Measurements from ENCODE around the gene CCN6. TPM values are rescaled to one million over a fixed set of nuclear protein-coding genes. Genes with fewer than 3 reads are reported as not detected.

The CCN6 gene
- total and polyA plus RNA-seq, 3 donors from 2014 or later = 0.99 to 6.8 (median 3.5) TPM

DNA sequence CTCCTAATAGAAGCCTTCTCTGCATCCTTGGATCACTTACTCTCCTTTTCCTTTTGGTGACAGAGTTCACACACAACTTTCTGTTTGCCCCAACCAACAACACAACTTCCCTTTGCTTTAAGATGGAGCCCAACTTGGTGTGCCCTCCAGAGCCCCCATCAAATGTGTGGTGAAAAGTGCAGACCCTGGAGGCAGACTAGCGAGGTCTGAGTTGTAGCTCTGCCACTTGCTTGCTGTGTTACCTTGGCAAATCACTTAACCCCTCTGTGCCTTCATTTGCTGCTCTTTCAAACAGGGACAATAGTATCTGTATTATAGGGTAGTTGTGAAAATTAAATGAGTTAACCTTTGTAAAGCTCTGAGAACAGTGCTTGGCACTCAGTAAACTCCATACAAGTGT is 34.3 kb upstream of the CCN6 start:
- Histone ChIP-seq H3K4me3 (no peak overlapping the region), H3K27me3 (no peaks in the 10 kb centered on the region), H3K36me3 (ENCODE audit: low read depth, missing control alignments) (no peaks in the 10 kb centered on the region), H3K4me1 (peaks cover 3% of the 10 kb centered on the region), H3K9me3 (no peaks in the 10 kb centered on the region), H3K27ac (no peak overlapping the region)
- no peak for DNase-seq
- intact Hi-C loops (cut with DNase I; ENCODE audit: low total_unique reads) = no loop called here
- TF ChIP-seq, protein P1, sequence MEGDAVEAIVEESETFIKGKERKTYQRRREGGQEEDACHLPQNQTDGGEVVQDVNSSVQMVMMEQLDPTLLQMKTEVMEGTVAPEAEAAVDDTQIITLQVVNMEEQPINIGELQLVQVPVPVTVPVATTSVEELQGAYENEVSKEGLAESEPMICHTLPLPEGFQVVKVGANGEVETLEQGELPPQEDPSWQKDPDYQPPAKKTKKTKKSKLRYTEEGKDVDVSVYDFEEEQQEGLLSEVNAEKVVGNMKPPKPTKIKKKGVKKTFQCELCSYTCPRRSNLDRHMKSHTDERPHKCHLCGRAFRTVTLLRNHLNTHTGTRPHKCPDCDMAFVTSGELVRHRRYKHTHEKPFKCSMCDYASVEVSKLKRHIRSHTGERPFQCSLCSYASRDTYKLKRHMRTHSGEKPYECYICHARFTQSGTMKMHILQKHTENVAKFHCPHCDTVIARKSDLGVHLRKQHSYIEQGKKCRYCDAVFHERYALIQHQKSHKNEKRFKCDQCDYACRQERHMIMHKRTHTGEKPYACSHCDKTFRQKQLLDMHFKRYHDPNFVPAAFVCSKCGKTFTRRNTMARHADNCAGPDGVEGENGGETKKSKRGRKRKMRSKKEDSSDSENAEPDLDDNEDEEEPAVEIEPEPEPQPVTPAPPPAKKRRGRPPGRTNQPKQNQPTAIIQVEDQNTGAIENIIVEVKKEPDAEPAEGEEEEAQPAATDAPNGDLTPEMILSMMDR (IDR thresholded peaks at IDR 0.05) = no peak
- no peak for TF ChIP-seq POLR2A (IDR thresholded peaks at IDR 0.05)
- 88 to 92% methylated on average over 1 of the region's 1 CpG for WGBS, 2 donors

DNA sequence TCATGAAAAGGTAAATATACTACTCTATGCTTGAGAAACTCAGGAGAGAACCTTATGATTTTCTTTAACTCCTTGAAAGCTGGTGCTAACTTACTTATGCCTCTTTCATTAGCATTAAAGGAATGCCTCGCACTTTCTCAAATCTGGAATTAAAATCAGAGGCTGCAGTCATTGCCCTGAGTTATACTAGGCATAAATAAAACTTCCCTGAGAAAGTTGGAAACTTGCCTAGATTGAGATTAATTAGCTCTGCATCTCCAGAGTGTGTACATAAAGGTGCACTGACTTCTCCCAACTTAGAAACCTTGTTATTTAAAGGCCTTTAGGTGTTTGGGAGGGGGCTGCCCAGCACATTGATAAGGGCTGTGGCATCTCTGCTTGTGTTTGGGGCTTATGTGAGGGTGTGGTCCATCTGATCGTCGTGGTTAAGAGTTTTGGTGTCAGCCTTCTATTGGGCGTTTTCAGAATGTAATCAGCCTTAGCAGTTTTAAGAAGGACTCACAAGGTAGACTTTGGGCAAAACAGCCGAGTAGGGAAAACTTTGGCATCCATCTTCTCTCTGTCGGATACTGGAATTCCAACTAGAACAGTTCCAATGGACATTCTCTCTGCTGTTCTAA is 32.1 kb upstream of the CCN6 start:
- Histone ChIP-seq H3K36me3 (ENCODE audit: low read depth, missing control alignments) (no peaks in the 10 kb centered on the region), H3K27me3 (no peaks in the 10 kb centered on the region), H3K4me1 (no peaks in the 10 kb centered on the region), H3K4me3 (no peak overlapping the region), H3K9me3 (no peaks in the 10 kb centered on the region), H3K27ac (no peak overlapping the region)
- no peak for DNase-seq
- intact Hi-C loops (cut with DNase I; ENCODE audit: low total_unique reads) = no loop called here
- no peak for TF ChIP-seq POLR2A (IDR thresholded peaks at IDR 0.05)
- TF ChIP-seq, protein P1 (IDR thresholded peaks at IDR 0.05) = no peak
- WGBS, 2 donors = 82 to 83% methylated on average over 6 of the region's 6 CpGs

DNA sequence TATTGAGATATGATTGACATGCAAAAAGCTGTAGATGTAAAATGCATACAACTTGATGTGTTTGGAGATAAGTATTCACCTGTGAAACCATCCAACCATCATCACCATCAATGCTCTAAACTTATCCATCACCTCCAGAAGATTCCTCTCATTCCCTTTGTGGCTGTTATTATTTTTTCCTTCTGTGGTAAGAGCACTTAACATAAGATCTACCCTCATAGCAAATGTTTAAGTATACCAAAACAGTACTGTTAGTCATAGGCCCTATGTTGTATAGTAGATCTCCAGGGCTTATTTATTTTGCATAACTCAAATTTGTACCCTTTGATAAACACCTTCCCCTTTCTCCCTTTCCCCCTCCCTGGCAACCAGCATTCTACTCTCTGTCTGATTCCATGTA is 31.2 kb upstream of the CCN6 start:
- Histone ChIP-seq H3K36me3 (ENCODE audit: low read depth, missing control alignments) (no peaks in the 10 kb centered on the region), H3K27ac (no peak overlapping the region), H3K4me1 (no peaks in the 10 kb centered on the region), H3K9me3 (no peaks in the 10 kb centered on the region), H3K4me3 (no peak overlapping the region), H3K27me3 (no peaks in the 10 kb centered on the region)
- no peak for DNase-seq
- intact Hi-C loops (cut with DNase I; ENCODE audit: low total_unique reads) = no loop called here
- no peak for TF ChIP-seq POLR2A (IDR thresholded peaks at IDR 0.05)
- TF ChIP-seq, protein P1 (IDR thresholded peaks at IDR 0.05) = no peak

DNA sequence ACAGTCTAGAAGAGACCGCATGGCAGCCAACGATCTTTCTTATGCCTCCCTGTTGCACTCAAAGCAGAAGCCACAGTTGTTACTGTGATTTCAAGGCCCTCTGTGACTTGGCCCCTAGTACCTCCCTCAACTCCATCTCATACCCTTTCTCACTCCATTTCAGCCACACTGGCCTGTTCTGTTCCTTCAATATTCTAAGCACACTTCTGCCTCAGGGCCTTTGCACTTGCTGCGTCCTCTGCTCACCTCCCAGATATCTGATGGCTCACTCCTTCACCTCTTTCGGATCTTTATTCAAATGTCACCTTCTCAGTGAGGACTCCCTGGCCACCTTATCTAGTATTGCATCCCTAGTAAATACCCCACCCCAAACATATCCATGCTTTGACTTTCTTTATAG is 29.4 kb upstream of the CCN6 start:
- TF ChIP-seq, protein P1 (IDR thresholded peaks at IDR 0.05) = no peak
- TF ChIP-seq POLR2A (IDR thresholded peaks at IDR 0.05) = no peak
- DNase-seq = no peak
- Histone ChIP-seq H3K4me1 (peaks cover 2% of the 10 kb centered on the region), H3K4me3 (no peak overlapping the region), H3K9me3 (no peaks in the 10 kb centered on the region), H3K27me3 (no peaks in the 10 kb centered on the region), H3K27ac (no peak overlapping the region), H3K36me3 (ENCODE audit: low read depth, missing control alignments) (no peaks in the 10 kb centered on the region)
- 93 to 94% methylated on average over 4 of the region's 4 CpGs for WGBS, 2 donors
- intact Hi-C loops (cut with DNase I; ENCODE audit: low total_unique reads) = no loop called here

DNA sequence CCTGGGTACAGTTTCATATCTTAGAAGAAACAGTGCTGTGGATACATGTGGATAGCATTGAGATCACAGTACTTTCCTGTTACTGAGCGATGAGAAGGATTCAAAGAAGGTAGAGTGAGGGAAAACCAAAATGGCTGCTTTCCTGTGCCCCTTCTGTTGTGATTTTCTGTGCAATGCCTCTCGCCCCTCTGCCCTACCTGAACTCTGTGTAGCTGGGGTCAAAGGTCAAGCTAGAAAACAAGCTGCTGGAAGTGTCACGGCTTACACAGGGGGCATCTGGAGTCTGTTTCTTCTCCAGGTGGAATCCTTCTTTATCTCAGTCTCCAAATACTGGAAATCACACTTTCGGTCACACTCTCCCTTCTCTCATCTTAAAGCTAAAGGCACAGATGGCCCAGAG is 27.0 kb upstream of the CCN6 start:
- Histone ChIP-seq H3K36me3 (ENCODE audit: low read depth, missing control alignments) (no peaks in the 10 kb centered on the region), H3K4me1 (peaks cover 14% of the 10 kb centered on the region), H3K4me3 (no peak overlapping the region), H3K27me3 (no peaks in the 10 kb centered on the region), H3K9me3 (no peaks in the 10 kb centered on the region), H3K27ac (no peak overlapping the region)
- TF ChIP-seq, protein P1 (IDR thresholded peaks at IDR 0.05) = no peak
- TF ChIP-seq POLR2A (IDR thresholded peaks at IDR 0.05) = no peak
- no peak for DNase-seq
- intact Hi-C loops (cut with DNase I; ENCODE audit: low total_unique reads) = no loop called here
- WGBS, 2 donors = 92% methylated on average over 4 of the region's 4 CpGs
